GM13977 (cell line): ENCODE results near the gene RNGTT.
"Not testable (repeated sequence)": the region's sequence is repeated elsewhere in the genome, so short reads cannot be mapped to it uniquely, and the experiment has no call there.

ENCODE experiments used
- DNase-seq: peaks from one replicate; pipeline ENCODE4 v3.0.0; 2012; ENCODE audit warnings: low spot score
- CTCF ChIP-seq: IDR thresholded peaks from 2 replicates; pipeline ENCODE4 v1.5.1; 2012; ENCODE audit warnings: mild to moderate bottlenecking, control low read depth; ENCODE audit not compliant: insufficient read depth; ENCODE audit errors: extremely low read depth, missing control alignments
- in situ Hi-C: fragments of 300-500 bp; cut with MboI; formaldehyde crosslinking; loops from one replicate; pipeline ENCODE4 v1.12.0; 2022; ENCODE audit warnings: low sequenced_read_pairs, low pct_unique_long_range_greater_than_20kb, mixed read lengths, inconsistent platforms; ENCODE audit not compliant: unreplicated experiment

Gene RNGTT

GRCh38 chr6:88842320-88842719 lies 121.1 kb downstream of the RNGTT start:
- in situ Hi-C loops = no loop called here
- no peak for TF ChIP-seq CTCF
- no peak for DNase-seq

DNA sequence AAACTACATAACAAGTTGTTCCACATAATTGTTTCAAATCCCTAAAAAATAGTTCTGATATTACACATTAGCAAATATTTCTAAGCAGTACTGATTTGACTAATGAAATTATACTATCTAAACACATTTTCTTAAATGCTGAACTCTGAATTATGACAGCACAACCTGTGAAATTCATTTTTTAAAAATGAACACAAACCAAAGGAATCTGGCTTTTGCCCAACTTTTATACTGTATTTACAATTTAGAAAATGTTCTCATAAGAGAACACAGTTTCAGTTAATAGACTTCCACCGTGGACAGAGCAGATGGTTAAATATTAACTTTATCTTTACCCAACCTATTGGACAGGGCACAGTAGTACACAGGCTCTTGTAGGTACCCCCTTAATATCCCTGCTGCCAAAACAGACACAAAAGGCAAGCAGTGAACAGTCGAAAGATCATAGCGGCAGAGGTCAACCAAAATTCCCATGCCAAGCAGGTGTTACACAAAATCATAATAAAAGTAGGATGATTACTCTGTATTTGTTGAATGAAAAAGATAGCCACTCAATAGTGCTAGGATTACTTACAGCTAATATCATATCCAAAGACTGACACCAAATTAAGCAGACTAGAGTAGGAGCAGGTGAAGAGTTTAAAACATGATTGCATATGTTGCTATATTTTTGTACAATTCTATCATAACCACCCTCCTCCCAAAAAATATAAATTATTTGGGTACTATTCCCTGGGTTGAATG lies 122.5 kb downstream of the RNGTT start:
- in situ Hi-C loops = no loop called here
- TF ChIP-seq CTCF = no peak
- DNase-seq = no peak

DNA sequence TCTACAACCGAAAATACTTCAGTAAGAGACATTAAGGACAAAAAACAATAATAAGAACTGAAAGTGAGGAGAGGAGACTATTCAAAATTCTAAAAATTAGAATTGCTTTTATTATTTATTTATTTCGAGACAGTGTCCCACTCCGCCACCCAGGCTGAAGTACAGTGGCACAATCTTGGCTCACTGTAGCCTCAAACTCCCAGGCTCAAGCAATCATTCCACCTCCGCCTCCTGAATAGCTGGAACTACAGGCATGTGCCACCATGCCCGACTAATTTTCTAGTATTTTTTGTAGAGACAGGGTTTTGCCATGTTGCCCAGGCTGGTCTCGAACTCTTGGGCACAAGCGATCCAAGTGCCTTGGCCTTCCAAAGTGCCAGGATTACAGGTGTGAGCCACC lies 123.1 kb downstream of the RNGTT start:
- in situ Hi-C loops = no loop called here
- no peak for DNase-seq
- TF ChIP-seq CTCF = no peak

GRCh38 chr6:88839280-88839679 lies 124.1 kb downstream of the RNGTT start:
- no peak for TF ChIP-seq CTCF
- no peak for DNase-seq
- in situ Hi-C loops = no loop called here

DNA sequence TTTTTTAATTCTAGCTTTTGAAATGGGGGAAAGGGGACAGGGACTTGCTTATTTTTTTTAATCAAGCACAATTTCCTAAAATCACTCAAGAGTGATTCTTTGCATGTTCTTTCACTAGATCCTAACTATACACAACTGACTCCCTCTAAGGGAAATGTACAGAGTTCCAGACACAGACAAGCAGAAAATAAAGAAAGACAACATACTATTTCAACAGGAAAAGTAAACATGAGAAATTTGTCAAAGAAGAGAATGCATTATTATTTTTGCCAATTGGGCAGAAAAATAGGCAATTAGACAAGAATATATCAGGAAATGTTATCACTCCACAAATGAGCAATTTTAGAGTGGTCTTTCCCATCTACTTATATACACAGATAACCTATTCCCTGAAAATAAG lies 128.2 kb downstream of the RNGTT start:
- DNase-seq = no peak
- in situ Hi-C loops = no loop called here
- no peak for TF ChIP-seq CTCF

GRCh38 chr6:88833071-88833470 lies 130.3 kb downstream of the RNGTT start:
- in situ Hi-C loops, DNase-seq: not testable (repeated sequence)

DNA sequence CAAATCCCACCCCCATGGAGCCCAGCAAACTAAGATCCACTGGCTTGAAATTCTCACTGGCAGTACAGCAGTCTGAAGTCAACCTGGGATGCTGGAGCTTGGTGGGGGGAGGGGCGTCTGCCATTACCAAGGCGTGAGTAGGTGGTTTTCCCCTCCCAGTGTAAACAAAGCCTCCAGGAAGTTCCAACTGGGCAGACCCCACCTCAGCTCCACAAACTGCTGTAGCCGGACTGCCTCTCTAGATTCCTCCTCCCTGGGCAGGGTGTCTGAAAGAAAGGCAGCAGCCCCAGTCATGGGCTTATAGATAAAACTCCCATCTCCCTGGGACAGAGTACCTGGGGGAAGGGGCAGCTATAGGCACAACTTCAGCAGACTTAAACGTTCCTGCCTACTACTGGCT lies 135.8 kb downstream of the RNGTT start:
- DNase-seq, in situ Hi-C loops: not testable (repeated sequence)

DNA sequence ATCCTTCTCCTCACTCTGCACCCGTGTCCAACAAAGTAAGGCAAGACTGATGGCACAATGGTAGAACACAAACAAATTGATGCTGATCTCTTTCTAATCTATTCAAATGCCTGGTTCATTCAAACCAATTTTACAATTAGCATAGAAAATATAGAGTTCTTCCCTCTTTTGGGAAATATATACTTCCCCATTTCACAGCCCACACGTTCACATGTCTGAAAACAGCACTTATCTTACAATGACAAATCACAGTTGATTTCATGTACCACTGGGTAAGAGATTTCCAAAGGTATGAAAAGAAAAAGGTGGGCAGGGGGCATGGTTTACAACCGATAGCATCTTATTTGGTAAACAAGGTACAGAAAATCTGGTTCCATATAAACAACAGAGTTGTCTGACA lies 137.6 kb downstream of the RNGTT start:
- in situ Hi-C loops = no loop called here
- TF ChIP-seq CTCF = no peak
- DNase-seq = no peak
